HG03354 (cell line): ENCODE results near the gene CTXND1.
"Not testable (repeated sequence)": the region's sequence is repeated elsewhere in the genome, so short reads cannot be mapped to it uniquely, and the experiment has no call there.

Experiments
- ATAC-seq: cut with Tn5 transposase; IDR thresholded peaks from one replicate; pipeline ENCODE4 v1.9.1; 2021; ENCODE audit warnings: mild to moderate bottlenecking; ENCODE audit not compliant: unreplicated experiment, poor library complexity, severe bottlenecking

The CTXND1 gene

GRCh38 chr15:80167936-80168335 lies 84.1 kb downstream of the CTXND1 start:
- ATAC-seq: no peak

- no peak for ATAC-seq
Observed at GRCh38 chr15:80163897-80164296, 88.1 kb downstream of the CTXND1 start.

DNA sequence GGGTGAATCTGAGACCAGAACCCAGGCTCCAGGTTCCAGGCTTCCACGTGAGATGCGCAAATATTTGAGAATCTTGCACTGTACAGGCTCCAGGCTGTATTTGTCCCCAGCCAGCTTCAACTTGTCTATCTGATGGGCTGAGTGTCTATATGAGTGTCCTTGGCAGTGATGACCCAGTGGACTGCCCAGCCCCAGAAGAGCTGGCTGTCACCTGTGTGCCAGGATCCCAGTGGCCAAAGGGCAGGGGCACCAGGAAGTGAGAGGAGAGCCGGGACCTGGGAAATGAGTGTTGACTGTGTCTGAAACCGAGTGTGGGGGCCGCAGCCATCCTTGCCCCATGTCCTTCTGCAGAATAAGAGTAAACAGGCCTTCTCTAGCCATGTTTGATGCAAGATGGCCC lies 88.8 kb downstream of the CTXND1 start:
- ATAC-seq: no peak

DNA sequence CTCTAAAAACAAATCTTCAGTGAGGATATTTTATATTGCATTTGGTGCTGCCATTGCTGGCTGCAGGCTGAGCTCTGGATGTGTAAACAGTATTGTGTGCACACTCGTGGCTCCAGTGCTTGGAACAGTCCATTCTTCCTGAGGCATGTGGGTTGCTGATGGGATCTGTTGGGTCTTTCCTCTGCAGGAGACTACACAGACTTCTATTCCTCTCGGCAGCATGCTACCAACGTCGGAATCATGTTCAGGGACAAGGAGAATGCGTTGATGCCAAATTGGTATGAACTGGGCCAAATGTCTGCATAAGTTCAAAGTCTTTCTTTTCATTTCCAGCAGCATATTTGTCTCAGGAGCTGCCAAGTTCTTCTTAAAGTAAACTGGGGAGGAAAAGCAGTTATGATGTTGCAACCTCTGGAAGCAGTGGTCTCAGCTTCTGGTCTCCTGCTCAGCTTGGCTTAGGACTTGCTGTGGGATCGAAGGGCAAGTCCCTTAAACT lies 89.9 kb downstream of the CTXND1 start:
- no peak for ATAC-seq

DNA sequence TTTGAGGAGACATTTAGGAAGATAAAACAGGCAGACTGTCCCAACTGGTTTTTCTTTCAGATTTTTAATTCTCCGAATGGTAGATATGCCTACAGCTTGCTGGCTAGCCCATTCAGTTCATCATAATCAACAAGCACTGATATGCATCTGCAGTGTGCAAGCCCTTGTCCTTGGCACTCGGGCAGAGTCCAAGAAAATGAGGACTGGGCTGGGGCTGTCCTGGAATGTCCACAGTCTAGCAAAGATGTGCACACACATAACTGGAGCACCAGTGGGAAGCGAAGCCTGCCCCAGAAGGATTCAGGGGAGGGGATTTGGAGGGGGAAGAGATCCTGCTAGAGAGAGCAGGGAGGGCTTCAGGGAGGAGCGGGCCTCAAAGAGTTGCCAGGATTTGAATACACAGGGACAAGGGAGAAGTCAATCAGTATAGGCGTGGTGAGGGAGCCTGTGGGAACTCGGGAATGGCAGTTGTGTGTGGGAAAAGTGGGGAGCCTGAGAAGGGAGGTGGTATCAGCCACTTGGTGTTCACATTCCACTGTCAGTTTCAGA lies 90.5 kb downstream of the CTXND1 start:
- ATAC-seq: no peak

GRCh38 chr15:80160570-80161156 lies 91.3 kb downstream of the CTXND1 start:
- ATAC-seq: peak; percentile 83

GRCh38 chr15:80159811-80160569 lies 92.0 kb downstream of the CTXND1 start:
- no peak for ATAC-seq

DNA sequence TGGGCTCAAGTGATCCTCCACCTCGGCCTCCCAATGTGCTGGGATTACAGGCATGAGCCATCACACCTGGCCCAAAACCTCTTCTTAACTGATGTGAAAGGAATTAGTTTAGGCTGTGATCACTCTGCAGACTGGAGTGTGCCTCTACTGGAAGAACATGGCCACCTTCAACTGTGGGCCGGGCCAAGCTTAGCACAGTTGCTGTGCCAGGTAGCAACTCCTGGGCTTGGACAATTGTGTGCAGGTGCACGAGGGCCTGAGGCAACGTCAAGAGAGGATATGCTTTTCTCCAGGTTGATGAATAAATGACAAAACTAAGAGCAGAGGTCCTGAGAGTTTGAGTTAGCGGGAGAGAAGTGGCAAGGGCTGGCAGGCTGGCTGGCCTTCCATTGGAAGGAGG lies 92.7 kb downstream of the CTXND1 start:
- ATAC-seq: no peak

DNA sequence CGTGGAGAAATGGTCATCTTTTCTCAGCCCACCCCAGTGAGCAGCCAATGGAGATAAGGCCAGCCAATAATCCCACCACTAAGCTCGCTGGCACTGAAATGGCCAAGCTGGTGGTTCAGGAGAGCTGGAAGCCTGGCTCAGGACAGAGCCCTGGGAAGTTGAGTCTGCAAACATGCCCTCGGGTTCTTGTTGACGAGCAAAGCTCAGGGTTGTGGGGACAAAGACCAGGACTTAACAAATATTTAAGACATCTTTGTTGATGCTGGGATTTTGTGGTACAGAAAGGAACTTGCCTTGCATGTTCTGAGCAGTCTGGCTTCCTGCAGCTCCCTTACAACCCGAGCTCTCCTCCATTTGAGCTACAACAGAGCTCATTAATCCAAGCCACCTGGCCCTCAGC lies 94.8 kb downstream of the CTXND1 start:
- ATAC-seq: no peak

- ATAC-seq: no peak
Observed at GRCh38 chr15:80156176-80156720, 95.8 kb downstream of the CTXND1 start.

- not testable (repeated sequence) for ATAC-seq
Observed at GRCh38 chr15:80155378-80156175, 96.4 kb downstream of the CTXND1 start.

DNA sequence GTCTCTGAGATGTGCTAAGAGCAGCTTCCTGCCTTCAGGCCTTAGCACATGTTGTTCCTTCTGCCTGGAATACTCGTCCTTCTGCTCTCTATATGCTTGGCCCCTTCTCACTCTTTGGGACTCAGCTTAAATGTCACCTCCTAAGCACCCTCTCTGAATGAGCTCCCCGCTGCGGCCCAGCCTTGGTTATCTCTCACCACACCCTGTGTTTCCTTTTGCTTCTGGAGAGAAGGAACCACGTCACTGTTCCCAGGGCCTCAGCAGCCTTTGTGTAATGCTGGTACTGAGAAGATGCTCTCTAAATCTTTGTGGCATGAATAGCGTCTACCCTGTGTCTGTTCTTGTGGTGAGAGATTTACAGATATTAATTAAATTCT lies 97.0 kb downstream of the CTXND1 start:
- no peak for ATAC-seq

DNA sequence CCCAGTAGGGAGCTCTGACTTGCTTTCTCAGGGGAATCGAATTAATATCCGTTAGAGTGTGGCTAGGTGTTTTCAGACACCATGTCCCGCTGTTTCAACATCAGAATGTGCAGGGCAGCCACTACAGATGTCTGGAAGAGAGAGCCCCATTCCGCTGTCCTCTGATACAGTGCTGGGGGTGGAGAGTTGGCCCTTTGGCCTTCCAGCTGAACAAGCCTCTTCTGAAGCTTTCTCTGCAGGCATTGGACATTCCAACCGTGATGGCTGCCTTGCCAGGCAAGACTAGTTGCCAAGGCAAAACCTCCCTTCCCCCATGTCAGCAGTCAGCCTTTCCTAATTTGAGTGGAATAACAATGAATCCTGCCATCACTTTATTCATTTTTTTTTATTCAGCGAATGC lies 97.7 kb downstream of the CTXND1 start:
- no peak for ATAC-seq

- no peak for ATAC-seq
Observed at GRCh38 chr15:80153900-80154299, 98.1 kb downstream of the CTXND1 start.

DNA sequence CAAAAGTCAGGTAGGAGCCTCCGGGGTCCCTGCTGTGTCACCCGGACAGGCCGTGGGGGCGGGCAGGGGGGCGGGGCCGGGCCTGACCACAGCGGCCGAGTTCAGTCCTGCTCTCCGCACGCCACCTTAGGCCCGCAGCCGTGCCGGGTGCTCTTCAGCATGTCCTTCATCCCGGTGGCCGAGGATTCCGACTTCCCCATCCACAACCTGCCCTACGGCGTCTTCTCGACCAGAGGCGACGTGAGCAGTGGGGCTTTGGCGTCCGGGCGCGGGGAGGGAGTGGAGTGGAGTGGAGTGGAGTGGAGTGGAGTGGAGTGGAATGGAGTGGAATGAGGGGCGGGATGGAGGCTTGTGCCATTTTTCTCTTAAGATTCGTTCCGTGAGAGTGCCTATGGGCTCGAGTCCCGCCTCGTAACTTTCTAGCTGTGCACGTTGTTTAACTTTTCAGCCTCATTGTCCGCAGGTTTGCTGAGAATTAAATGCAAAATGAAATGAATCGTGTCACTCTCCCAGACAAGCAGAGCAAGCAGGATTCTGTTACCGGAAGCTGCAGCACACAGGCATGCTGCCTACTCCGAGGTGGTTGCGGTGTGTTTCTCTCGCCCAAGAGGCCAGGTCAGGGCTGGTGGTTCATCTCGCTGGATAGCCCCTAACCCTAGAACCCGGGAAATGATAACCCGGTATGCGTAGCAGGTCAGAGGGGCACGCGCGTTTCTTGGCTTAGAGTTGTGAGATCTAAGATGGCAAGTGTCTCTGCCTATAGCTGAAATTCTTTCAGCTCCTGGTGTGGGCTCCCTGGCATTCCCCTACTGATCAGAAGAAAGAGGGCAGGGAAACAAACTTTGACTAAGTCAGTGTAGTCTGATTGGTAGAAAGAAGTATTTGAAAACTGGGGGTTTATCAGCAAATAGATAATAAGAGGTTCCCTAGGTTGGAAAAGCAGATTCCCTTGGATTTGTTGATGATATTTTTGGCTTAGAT lies 98.8 kb downstream of the CTXND1 start, which contains the start of gene FAH:
FAH (plus strand) TSS at position 104 of the 981 bp plus-strand sequence; CDS start at position 160, 56 bp downstream.
- ATAC-seq: peak; percentile 67

DNA sequence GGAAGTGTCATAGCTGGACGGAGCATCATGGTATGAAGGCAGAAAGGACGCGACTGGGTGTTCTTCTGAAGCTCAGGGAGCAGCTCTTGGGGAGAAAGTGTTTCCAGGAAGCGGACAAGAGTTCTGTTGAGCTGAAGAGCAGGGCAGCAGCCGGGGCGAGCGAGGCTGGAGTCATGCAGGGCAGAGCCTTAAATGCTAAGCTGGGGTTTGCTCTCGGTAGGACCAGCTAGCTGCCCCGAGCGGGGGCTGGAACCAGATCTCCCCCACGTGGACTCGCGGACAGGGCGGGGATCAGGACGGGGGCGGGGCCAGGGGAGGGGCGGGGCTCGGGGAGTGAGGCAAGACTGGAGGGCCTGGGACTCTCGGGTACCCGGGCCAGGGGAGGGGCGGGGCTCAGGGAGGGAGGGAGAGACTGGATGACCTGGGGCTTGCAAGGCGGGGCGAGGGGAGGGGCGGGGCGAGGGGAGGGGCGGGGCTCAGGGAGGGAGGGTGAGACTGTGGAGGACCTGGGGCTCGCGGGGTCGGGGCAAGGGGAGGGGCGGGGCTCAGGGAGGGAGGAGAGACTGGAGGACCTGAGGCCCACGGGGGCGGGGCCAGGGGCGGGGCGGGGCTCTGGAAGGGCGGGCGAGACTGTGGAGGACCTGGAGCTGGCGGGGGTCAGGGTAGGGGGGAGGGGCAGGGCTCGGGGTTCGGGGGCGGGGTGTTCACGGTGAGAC lies 99.7 kb downstream of the CTXND1 start:
- peak; percentile 64 for ATAC-seq

GRCh38 chr15:80151576-80151975 lies 100.4 kb downstream of the CTXND1 start:
- ATAC-seq: no peak

- no peak for ATAC-seq
Observed at GRCh38 chr15:80151148-80151547, 100.9 kb downstream of the CTXND1 start.
